ENCODE data around the gene GXYLT1. TPM values are rescaled to one million over a fixed set of nuclear protein-coding genes. Genes with fewer than 3 reads are reported as not detected.

GXYLT1 gene
- total RNA-seq, 3 donors from 2014 or later = 7.4 to 8.8 (median 8.5) TPM

DNA sequence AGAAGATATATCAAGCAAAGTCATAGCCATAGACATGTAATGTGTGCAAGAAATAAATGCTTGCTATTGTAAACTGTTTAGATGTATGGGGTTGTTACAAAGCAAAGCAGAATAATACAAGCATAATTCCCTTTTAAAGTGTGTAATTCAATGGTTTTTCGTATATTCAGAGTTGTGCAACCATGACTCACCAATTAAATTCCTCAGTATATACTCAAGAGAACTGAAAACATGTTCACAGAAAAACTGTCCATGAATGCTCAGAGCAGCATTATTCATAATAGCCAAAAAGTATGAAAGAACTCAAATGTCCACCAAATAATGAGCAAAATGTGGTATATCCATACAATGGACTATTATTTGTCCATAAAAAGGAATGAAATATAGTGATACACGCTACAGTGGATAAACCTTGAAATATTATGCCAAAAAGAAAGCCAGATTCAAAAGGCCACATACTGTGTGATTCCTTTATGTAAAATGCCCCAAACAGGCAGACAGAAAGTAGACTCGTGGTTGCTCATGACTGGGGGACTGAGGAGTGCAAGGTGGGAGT, 9.3 kb downstream of the GXYLT1 start:
- ATAC-seq = no peak
- Histone ChIP-seq H3K36me3 (ENCODE audit: low read depth) (no peaks in the 10 kb centered on the region), H3K4me3 (no peak overlapping the region), H3K9me3 (no peaks in the 10 kb centered on the region), H3K4me1 (ENCODE audit: low read depth) (no peaks in the 10 kb centered on the region)
- intact Hi-C loops (cut with DNase I, micrococcal nuclease) = no loop called here
- TF ChIP-seq, protein P1, sequence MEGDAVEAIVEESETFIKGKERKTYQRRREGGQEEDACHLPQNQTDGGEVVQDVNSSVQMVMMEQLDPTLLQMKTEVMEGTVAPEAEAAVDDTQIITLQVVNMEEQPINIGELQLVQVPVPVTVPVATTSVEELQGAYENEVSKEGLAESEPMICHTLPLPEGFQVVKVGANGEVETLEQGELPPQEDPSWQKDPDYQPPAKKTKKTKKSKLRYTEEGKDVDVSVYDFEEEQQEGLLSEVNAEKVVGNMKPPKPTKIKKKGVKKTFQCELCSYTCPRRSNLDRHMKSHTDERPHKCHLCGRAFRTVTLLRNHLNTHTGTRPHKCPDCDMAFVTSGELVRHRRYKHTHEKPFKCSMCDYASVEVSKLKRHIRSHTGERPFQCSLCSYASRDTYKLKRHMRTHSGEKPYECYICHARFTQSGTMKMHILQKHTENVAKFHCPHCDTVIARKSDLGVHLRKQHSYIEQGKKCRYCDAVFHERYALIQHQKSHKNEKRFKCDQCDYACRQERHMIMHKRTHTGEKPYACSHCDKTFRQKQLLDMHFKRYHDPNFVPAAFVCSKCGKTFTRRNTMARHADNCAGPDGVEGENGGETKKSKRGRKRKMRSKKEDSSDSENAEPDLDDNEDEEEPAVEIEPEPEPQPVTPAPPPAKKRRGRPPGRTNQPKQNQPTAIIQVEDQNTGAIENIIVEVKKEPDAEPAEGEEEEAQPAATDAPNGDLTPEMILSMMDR (IDR thresholded peaks at IDR 0.05) = no peak
- no peak for DNase-seq

DNA sequence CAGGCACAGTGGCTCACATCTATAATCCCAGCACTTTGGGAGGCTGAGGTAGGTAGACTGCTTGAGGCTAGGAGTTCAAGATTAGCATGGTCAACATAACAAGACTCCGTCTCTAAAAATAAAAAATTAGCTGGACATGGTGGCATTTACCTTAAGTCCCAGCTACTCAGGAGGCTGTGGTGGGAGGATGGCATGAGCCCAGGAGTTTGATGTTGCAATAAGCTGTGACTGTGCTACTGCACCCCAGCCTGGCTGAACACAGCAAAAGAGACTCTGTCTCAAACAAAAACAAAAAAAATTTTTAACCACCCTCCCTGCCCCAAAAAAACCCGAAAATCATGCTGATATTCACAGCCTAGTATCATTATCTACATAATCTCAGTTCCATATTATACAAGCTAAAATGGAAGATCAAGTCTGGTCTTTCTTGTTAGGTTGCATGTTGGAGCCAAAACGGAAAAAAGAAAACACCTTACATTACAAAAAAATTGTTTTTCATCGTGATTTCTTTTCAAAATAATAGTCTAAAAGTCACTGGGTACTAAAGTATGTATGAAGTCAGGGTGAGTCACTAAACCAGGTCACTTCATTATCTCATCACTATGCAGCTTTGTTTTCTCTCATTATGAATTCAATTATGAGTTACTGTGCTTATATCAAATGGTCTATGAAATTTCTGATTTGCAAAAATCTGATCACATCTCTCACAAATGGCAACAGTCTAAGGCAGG, 13.8 kb downstream of the GXYLT1 start:
- DNase-seq (no peak), ATAC-seq (no peak)
- H3K4me1 ChIP-seq (ENCODE audit: low read depth) = no peaks in the 10 kb centered on the region
- H3K9me3 ChIP-seq = no peaks in the 10 kb centered on the region
- no peak overlapping the region for H3K4me3 ChIP-seq
- intact Hi-C loops (cut with DNase I, micrococcal nuclease) = no loop called here
- TF ChIP-seq, protein P1 (IDR thresholded peaks at IDR 0.05) = no peak
- no peaks in the 10 kb centered on the region for H3K36me3 ChIP-seq (ENCODE audit: low read depth)

DNA sequence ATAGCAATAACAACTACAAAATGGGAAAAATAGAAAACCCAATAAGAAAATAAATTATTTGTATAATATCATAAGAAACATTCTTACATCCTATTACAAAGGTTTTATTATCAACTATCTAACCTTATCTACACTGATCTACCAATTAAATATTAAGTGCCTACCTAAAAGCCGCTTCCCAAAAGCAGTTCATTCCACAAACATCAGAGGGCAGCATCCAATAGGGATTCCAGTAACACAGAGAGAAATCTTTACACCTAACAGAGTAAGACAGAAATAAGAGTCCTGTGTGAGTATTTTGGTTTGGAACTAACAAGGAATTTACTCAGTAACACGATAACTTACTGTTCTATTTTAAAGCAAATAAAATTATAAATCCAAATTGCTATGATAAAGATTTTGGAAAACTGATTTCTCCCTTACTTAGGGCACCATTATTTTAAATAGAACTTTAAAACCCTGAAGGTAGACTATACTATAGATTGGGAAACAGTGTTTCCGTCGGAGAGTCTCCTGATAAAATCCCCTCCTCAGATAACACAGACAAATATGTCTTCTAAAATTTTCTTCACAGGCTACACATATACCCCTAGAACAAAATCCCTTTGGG, 15.0 kb downstream of the GXYLT1 start:
- Histone ChIP-seq H3K4me3 (no peak overlapping the region), H3K9me3 (no peaks in the 10 kb centered on the region), H3K36me3 (ENCODE audit: low read depth) (no peaks in the 10 kb centered on the region), H3K4me1 (ENCODE audit: low read depth) (no peaks in the 10 kb centered on the region)
- intact Hi-C loops (cut with DNase I, micrococcal nuclease) = no loop called here
- peak; percentile 68 for ATAC-seq
- DNase-seq = peak in 1 of 3 donors; percentile 63
- TF ChIP-seq, protein P1 (IDR thresholded peaks at IDR 0.05) = peak; percentile 34

DNA sequence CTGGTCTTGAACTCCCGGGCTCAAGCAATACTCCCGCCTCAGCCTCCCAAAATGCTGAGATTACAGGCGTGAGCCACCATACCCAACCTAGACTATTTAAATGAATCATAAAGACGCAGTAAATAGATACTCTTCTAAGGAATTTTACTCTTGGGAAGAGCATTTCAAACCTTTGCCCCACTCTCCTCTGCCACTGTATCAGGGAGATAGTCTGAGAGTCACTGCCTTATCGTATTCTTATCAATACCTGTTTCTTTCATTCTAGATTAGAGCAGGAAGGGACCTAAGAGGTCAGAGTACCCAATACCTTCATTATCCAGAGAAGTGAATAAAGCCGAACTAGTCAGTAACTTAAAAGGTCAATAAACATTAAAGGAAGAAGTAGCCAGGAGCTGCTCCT, 15.8 kb downstream of the GXYLT1 start:
- intact Hi-C loops (cut with DNase I, micrococcal nuclease) = no loop called here
- TF ChIP-seq, protein P1 (IDR thresholded peaks at IDR 0.05) = no peak
- no peak for DNase-seq
- H3K4me3 ChIP-seq = no peak overlapping the region
- no peaks in the 10 kb centered on the region for H3K9me3 ChIP-seq
- no peaks in the 10 kb centered on the region for H3K36me3 ChIP-seq (ENCODE audit: low read depth)
- no peak for ATAC-seq
- no peaks in the 10 kb centered on the region for H3K4me1 ChIP-seq (ENCODE audit: low read depth)

DNA sequence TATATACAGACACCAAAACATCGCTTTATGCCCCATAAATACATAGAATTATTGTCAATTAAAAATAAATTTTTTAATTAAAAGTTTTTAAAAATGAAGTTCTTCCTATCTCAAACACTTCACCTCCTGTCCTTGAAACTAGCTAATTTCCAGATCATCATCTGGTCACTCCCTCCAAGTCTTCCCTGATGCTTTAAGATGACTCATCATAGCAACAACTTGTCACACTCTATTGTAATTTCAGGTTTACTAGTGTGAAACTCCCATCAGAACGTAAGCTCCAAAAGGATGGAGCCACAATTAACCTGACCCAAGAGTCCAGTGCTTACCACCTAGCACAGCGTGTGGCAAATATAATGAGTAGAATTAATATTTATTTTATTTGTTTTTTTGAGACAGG, 16.3 kb downstream of the GXYLT1 start:
- Histone ChIP-seq H3K9me3 (no peaks in the 10 kb centered on the region), H3K36me3 (ENCODE audit: low read depth) (no peaks in the 10 kb centered on the region), H3K4me1 (ENCODE audit: low read depth) (no peaks in the 10 kb centered on the region), H3K4me3 (no peak overlapping the region)
- intact Hi-C loops (cut with DNase I, micrococcal nuclease) = no loop called here
- TF ChIP-seq, protein P1 (IDR thresholded peaks at IDR 0.05) = no peak
- DNase-seq (no peak), ATAC-seq (peak; percentile 34)

All from mucosa of descending colon (tissue), 3 donors.